HUES48 (cell line): ENCODE measurements around the gene C6orf52.
"Not testable (repeated sequence)": the region's sequence is repeated elsewhere in the genome, so short reads cannot be mapped to it uniquely, and the experiment has no call there.

Experiments
- H3K27ac ChIP-seq: one replicate; pipeline ENCODE4 v1.7.0; 2013; ENCODE audit warnings: low read depth, low read length, inconsistent platforms
- H3K27me3 ChIP-seq: 2 replicates; pipeline ENCODE4 v1.6.1; 2013; ENCODE audit warnings: mild to moderate bottlenecking, low read length; ENCODE audit not compliant: control insufficient read depth, insufficient read depth
- H3K36me3 ChIP-seq: 2 replicates; pipeline ENCODE4 v1.6.1; 2013; ENCODE audit warnings: low read length; ENCODE audit not compliant: control insufficient read depth, insufficient read depth
- H3K4me1 ChIP-seq: 2 replicates; pipeline ENCODE4 v1.6.1; 2013; ENCODE audit warnings: mild to moderate bottlenecking, low read length; ENCODE audit not compliant: control insufficient read depth, insufficient read depth
- H3K4me3 ChIP-seq: 2 replicates; pipeline ENCODE4 v1.5.1; 2013; ENCODE audit warnings: mild to moderate bottlenecking, low read depth, low read length
- H3K9ac ChIP-seq: 2 replicates; pipeline ENCODE4 v1.6.1; 2013; ENCODE audit warnings: mild to moderate bottlenecking, low read depth, low read length, moderate library complexity
- H3K9me3 ChIP-seq: 2 replicates; pipeline ENCODE4 v1.6.1; 2013; ENCODE audit warnings: low read length; ENCODE audit not compliant: control insufficient read depth, insufficient read depth

The C6orf52 gene

DNA sequence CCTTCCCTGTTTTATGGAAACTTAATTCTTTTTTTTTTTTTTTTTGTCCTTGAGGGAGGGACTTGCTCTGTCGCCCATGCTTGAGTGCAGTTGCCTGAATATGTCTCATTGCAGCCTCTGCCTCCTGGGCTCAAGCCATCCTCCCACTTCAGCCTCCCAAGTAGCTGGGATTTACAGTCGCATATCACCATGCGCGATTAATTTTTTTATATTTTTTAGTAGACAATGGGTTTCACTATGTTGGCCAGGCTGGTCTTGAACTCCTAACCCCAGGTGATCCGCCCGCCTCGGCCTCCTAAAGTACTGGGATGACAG, 29.1 kb upstream of the C6orf52 start:
- Histone ChIP-seq H3K4me3 (peak overlapping the region; percentile 92), H3K9me3 (no peaks in the 10 kb centered on the region), H3K36me3 (peaks cover 38% of the 10 kb centered on the region), H3K4me1 (peaks cover 14% of the 10 kb centered on the region), H3K27ac (peak overlapping the region; percentile 95), H3K27me3 (no peaks in the 10 kb centered on the region), H3K9ac (peak overlapping the region; percentile 91)

DNA sequence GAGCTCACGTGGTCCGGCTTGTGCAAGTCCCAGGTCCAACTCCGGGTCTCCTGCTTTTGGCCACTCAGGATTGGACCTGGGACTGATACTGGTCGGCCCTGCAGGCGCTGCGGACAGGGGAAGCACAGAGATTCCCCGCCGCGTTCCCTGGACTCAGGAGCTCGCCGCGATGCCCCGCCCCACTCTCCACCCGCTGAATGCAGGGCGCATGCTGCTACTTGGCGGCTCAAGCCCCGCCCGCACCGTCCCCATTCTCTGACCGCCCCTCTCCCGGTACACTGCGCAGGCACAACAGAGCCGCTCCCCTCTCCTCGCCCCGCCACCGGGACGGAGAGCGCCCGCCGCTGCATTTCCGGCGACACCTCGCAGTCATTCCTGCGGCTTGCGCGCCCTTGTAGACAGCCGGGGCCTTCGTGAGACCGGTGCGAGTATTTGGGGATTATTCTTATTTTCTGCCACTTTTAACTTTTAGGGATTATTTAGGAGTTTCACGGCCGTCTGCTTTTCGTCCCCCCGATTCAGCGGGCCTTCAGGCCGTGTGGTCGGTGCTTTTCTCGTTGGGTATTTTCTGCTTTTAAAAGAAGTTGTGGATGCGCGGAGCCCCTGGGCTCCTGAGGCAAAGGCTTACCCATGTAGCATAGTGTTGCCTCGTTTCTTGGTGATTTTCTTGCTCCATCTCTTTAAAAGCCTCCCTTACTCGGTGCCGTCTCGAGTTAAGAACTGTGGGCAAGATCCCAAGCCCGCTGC, 28.6 kb upstream of the C6orf52 start, which contains the start of gene TMEM14C:
TSS of gene TMEM14C (plus strand) at position 251 of the 747 bp plus-strand sequence. CDS start 1,544 bp downstream, outside the sequence.
- Histone ChIP-seq H3K9me3 (no peaks in the 10 kb centered on the region; the same call in 1 of the 2 replicates), H3K36me3 (peaks cover 33% of the 10 kb centered on the region), H3K4me3 (peak within 1 kb of the TSS; percentile 92), H3K27ac (peak within 1 kb of the TSS; percentile 95), H3K27me3 (no peaks in the 10 kb centered on the region), H3K9ac (peak within 1 kb of the TSS; percentile 91), H3K4me1 (peaks cover 14% of the 10 kb centered on the region)

DNA sequence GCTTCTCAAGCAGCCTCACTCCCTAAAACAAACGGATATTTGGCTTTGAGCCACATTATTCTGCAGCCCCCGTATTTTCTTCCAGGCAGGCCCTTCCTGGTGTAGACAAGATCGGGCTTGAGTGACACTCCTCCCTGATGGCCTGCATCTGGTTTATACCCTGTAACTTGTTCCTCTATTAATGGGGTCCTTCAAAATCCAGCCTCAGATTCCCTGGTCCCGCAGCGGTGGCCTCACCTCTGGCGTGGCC, 28.1 kb upstream of the C6orf52 start:
- H3K4me3 ChIP-seq, result peak overlapping the region; percentile 92

DNA sequence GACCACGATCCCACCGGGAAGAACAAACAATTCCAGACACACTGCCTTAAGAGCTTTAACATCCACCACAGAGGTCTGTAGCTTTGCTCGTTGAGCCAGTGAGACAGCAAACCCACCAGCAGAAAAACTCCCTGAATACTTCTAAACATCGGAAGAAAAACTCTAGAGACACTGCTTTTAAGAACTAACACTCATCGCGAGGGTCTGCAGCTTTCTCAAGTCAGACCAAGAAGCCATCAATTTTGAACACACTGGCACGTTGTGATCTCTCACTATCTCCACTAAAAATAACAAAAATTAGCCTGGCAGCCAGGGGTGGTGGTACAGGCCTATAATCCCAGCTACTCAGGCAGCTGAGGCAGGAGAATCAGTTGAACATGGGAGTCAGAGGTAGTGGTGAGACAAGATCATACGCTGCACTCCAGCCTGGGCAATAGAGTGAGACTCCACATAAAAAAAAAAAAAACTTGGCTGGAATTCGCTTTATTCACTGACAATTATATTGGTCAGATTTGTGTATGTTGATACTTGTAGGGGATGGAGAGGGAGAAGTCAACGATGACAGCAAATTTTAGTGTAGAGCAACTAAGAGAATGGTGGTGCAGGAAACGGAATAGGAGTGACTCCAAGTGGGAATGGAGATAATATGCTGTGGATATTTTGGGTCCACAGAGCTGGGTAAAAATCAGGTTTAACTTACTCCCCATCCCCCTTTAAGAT, 27.6 kb upstream of the C6orf52 start:
- peak overlapping the region; percentile 42; the same call in 1 of the 2 replicates for H3K9ac ChIP-seq
- no peaks in the 10 kb centered on the region; the same call in 1 of the 2 replicates for H3K9me3 ChIP-seq
- H3K4me1 ChIP-seq, result peaks cover 14% of the 10 kb centered on the region
- H3K27ac ChIP-seq, result peak overlapping the region; percentile 95
- H3K27me3 ChIP-seq, result no peaks in the 10 kb centered on the region
- H3K36me3 ChIP-seq, result peaks cover 24% of the 10 kb centered on the region
- H3K4me3 ChIP-seq, result peak overlapping the region; percentile 92

More for the DNA sequence above, 28.1 kb upstream of the C6orf52 start:
- H3K27me3 ChIP-seq, result no peaks in the 10 kb centered on the region
- peaks cover 28% of the 10 kb centered on the region for H3K36me3 ChIP-seq
- peaks cover 14% of the 10 kb centered on the region for H3K4me1 ChIP-seq
- H3K9ac ChIP-seq, result peak overlapping the region; percentile 42; the same call in 1 of the 2 replicates
- H3K27ac ChIP-seq, result peak overlapping the region; percentile 95
- H3K9me3 ChIP-seq, result no peaks in the 10 kb centered on the region; the same call in 1 of the 2 replicates

DNA sequence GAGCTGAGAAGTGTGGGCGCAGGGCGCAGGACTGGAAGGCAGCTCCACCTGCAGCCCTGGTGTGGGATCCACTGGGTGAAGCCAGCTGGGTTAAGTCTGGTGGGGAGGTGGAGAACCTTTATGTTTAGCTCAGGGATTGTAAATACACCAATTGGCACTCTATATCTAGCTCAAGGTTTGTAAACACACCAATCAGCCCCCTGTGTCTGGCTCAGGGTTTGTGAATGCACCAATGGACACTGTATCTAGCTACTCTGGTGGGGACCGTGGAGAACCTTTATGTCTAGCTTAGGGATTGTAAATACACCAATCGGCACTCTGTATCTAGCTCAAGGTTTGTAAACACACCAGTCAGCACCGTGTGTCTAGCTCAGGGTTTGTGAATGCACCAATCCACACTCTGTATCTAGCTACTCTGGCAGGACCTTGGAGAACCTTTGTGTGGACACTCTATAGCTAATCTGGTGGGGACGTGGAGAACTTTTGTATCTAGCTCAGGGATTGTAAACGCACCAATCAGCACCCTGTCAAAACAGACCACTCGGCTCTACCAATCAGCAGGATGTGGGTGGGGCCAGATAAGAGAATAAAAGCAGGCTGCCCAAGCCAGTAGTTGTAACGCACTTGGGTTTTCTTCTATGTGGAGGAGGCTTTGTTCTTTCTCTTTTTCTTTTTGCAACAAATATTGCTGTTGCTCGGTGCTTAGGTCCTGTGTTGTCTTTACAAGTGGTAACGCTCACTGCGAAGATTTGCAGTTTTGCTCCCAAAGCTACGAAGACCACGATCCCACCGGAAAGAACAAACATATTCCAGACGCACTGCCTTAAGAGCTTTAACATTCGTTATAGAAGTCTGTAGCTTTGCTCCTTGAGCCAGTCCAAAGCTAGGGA, 26.8 kb upstream of the C6orf52 start:
- not testable (repeated sequence) for H3K4me3 ChIP-seq, H3K27me3 ChIP-seq, H3K27ac ChIP-seq, H3K9ac ChIP-seq, H3K9me3 ChIP-seq
- H3K36me3 ChIP-seq, result peaks cover 16% of the 10 kb centered on the region
- peaks cover 14% of the 10 kb centered on the region for H3K4me1 ChIP-seq

DNA sequence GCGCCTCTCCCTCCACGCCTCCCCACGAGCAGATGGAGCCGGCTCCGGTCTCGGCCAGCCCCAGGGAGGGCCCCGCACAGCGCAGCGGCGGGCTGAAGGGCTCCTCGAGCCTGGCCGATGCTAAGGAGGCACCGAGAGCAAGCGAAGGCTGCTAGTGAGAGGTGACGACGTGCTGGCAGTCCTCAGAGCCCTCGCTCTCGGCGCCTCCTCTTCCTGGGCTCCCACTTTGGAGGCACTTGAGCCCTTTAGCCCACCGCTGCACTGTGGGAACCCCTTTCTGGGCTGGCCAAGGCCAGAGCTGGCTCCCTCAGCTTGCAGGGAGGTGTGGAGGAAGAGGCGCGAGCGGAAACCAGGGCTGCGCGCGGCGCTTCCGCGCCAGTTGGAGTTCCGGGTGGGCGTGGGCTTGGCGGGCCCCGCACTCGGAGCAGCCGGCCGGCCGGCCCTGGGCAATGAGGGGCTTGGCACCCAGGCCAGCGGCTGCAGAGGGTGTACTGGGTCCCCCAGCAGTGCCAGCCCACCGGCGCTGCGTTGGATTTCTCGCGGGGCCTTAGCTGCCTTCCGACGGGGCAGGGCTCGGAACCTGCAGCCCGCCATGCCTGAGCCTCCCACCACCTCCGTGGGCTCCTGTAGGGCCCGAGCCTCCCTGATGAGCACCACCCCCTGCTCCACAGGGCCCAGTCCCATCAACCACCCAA, 26.0 kb upstream of the C6orf52 start:
- Histone ChIP-seq H3K27ac (no peak overlapping the region), H3K4me1 (peaks cover 14% of the 10 kb centered on the region), H3K9me3 (no peaks in the 10 kb centered on the region; the same call in 1 of the 2 replicates), H3K9ac (no peak overlapping the region), H3K27me3 (no peaks in the 10 kb centered on the region), H3K4me3 (no peak overlapping the region), H3K36me3 (peaks cover 8% of the 10 kb centered on the region)

DNA sequence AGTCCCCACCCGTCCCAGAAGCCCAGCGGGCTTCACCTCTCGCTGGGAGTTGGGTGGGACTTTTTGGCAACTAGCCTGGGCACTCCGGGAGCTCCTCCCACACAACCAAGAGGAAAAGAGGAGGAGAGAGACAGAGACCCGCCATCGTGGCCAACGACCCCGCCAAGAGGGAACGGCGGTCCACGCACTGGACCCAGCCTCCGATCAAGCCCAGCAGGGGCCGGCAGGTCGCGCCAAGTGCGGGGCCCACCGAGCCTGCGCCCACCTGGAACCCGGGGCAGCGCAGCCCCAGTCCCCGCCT, 25.5 kb upstream of the C6orf52 start:
- H3K4me1 ChIP-seq, result peaks cover 14% of the 10 kb centered on the region
- H3K4me3 ChIP-seq, result no peak overlapping the region
- no peaks in the 10 kb centered on the region for H3K27me3 ChIP-seq
- H3K9me3 ChIP-seq, result no peaks in the 10 kb centered on the region; the same call in 1 of the 2 replicates
- no peak overlapping the region for H3K27ac ChIP-seq
- no peak overlapping the region for H3K9ac ChIP-seq
- H3K36me3 ChIP-seq, result peaks cover 3% of the 10 kb centered on the region; the same call in 1 of the 2 replicates

DNA sequence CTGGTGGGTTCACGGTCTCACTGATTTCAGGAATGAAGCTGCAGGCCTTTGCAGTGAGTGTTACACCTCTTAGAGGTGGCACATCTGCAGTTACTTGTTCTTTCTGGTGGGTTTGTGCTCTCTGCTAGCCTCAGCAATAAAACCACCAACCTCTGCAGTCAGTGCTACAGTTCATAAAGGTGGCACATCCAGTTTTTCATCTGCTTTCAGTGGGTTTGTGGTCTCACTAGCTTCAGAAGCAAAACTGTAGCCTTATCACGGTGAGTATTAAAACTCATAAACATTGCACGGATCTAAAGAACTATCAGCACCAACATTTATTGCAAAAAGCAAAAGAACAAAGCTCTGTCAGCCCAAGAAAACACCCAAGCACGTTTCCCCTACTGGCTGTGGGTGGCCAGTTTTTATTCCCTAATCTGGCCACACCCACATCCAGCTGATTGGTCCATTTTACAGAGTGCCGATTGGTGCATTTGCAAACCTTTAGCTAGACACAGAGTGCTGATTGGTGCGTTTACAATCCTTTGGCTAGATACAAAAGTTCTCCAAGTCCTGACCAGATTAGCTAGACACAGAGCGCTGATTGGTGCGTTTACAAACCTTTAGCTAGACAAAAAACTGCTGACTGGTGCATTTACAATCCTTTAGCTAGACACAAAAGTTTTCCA, 25.0 kb upstream of the C6orf52 start:
- Histone ChIP-seq H3K4me1 (peaks cover 13% of the 10 kb centered on the region), H3K9ac (no peak overlapping the region), H3K4me3 (no peak overlapping the region), H3K9me3 (no peaks in the 10 kb centered on the region; the same call in 1 of the 2 replicates), H3K27ac (no peak overlapping the region), H3K36me3 (no peaks in the 10 kb centered on the region), H3K27me3 (no peaks in the 10 kb centered on the region)

DNA sequence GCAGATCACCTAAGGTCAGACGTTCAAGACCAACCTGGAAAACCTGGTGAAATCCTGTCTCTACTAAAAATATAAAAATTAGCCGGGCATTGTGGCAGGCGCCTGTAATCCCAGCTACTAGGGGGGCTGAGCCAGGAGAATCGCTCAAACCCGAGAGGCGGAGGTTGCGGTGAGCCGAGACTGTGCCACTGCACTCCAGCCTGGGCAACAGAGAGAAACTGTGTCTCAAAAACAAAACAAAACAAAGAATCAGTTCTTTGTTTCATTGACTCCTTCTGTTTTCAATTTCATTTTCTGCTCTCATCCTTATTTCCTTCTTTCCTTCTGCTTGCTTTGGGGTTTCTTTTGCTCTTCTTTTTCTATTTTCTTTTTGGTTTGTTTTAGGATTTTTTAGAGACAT, 19.5 kb upstream of the C6orf52 start:
- Histone ChIP-seq H3K9me3 (no peaks in the 10 kb centered on the region; the same call in 1 of the 2 replicates), H3K27ac (no peak overlapping the region), H3K9ac (no peak overlapping the region), H3K4me3 (no peak overlapping the region), H3K4me1 (no peaks in the 10 kb centered on the region), H3K36me3 (peaks cover 20% of the 10 kb centered on the region), H3K27me3 (no peaks in the 10 kb centered on the region)

DNA sequence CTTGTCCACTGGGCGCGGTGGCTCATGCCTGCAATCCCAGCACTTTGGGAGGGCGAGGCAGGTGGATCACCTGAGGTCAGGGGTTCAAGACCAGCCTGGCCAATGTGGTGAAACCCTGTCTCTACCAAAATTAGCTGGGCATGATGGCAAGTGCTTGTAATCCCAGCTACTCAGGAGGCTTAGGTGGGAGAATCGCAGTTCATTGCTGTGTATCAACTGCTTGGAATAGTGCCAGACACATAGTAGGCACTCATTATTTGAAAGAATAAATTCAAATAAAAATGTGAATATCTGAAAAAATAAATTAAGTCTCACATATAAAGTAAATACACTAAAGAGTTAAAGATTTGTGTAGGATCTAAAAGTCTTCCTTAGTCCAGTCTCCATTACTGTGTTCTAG, 2.2 kb upstream of the C6orf52 start:
- Histone ChIP-seq H3K9me3 (no peaks in the 10 kb centered on the region), H3K27ac (no peak overlapping the region), H3K4me1 (peaks cover 6% of the 10 kb centered on the region; the same call in 1 of the 2 replicates), H3K9ac (no peak overlapping the region), H3K36me3 (peaks cover 51% of the 10 kb centered on the region), H3K27me3 (no peaks in the 10 kb centered on the region), H3K4me3 (peak overlapping the region; percentile 98)
